Testis (tissue), 3 donors: ENCODE measurements around the gene CORIN. TPM values are rescaled to one million over a fixed set of nuclear protein-coding genes. Genes with fewer than 3 reads are reported as not detected.

Experiments
- DNase-seq: peaks from one replicate; pipeline ENCODE4 v3.0.0-alpha.2; 2019
- H3K27ac ChIP-seq, 2 donors: fragments of 200-600 bp; sonication (generic); one replicate each; pipeline ENCODE4 v1.5.1; 2019
- H3K27me3 ChIP-seq: fragments of 200-600 bp; sonication (generic); one replicate; pipeline ENCODE4 v1.5.1; 2019
- H3K36me3 ChIP-seq: fragments of 200-600 bp; sonication (generic); one replicate; pipeline ENCODE4 v1.5.1; 2017; ENCODE audit warnings: low read depth; ENCODE audit errors: missing control alignments
- H3K4me1 ChIP-seq: fragments of 200-600 bp; sonication (generic); one replicate; pipeline ENCODE4 v1.5.1; 2019
- H3K4me3 ChIP-seq, 2 donors: fragments of 200-600 bp; sonication (generic); one replicate each; pipeline ENCODE4 v1.5.1; 2017 to 2019
- H3K9me3 ChIP-seq: fragments of 200-600 bp; sonication (generic); one replicate; pipeline ENCODE4 v1.5.1; 2017
- POLR2A ChIP-seq: fragments of 450-650 bp; IDR thresholded peaks from one replicate; pipeline ENCODE4 v1.6.1; 2017; ENCODE audit warnings: antibody characterized with exemption, mild to moderate bottlenecking, moderate library complexity
- WGBS, 2 donors: methylation state at CpG; one replicate each; pipeline ENCODE4 v1.1.5; 2018; 5-methylcytosine and 5-hydroxymethylcytosine counted together
- intact Hi-C: fragments of 100-400 bp; cut with DNase I; formaldehyde crosslinking; loops from one replicate; pipeline ENCODE4 v1.15.1; 2023; ENCODE audit warnings: low total_unique reads
- polyA plus RNA-seq: library from polyadenylated mRNA; stranded (reverse); fragments of 350-450 nt; fragmentation: Illumina TruSeq; extraction: RNeasy Lipid Tissue Mini Kit (QIAGEN cat#74804); gene quantifications from one replicate; pipeline ENCODE4 v1.2.3, GENCODE V29; 2014; ENCODE audit warnings: low read depth, low replicate concordance; ENCODE audit not compliant: insufficient read depth
- total RNA-seq, 2 donors: library from RNA; depleted of rRNA; stranded (reverse); fragments of >200 nt; gene quantifications; one replicate each; pipeline ENCODE4 v1.2.3, GENCODE V29; 2016
- TF ChIP-seq, protein P1 (sequence below), 3 experiments: fragments of 450-650 bp in 2 of 3; fragments of 200-600 bp in 1 of 3; sonication (generic) in 1 of 3; IDR thresholded peaks; one replicate each; pipeline ENCODE4 v1.5.1; 2016 to 2019; ENCODE audit warnings: antibody characterized with exemption in 3 of 3, mild to moderate bottlenecking in 2 of 3, moderate library complexity in 1 of 3

The CORIN gene
- total and polyA plus RNA-seq, 3 donors from 2014 or later: 4.6 to 6.1 (median 4.7) TPM

DNA sequence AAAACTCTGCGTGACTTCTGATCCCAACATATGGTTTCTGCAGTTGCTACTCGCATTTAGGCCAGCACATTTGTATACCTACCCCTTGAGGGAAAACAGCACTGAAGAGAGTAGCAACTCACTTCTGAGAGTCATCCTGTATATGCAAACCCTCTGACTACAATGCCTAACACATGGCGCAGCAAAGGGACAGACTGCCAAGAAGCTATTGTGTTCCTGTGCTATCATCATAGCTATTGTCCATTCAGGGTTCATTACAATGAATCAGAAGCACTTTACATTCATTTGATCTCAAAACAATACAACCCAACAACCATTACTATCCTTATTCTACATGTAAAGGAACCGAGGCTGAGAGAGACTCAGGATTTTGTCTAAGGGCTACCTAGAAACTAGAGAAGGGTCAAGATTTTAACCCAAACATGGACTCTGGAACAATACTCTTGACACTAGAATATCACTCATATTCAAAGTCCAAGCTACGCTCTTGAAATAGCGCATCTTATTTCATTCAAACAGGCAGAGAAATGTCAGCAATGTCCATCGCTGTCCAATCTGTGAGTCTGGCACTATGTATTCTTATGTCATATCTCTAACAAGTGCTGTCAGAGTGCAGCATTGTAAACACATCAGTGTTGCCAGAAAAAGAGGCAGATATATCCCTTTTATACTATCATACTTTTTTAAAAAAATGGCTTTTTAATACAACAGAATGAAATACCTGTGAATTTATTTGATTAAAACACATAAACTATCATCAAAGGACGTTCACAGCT, 173.6 kb downstream of the CORIN start:
- WGBS, 2 donors: 92 to 93% methylated on average over 8 of the region's 8 CpGs
- Histone ChIP-seq H3K4me1 (no peaks in the 10 kb centered on the region), H3K9me3 (no peaks in the 10 kb centered on the region), H3K36me3 (no peaks in the 10 kb centered on the region), H3K27me3 (no peaks in the 10 kb centered on the region), H3K27ac (no peak overlapping the region), H3K4me3 (no peak overlapping the region)
- DNase-seq: no peak
- intact Hi-C loops: no loop called here
- TF ChIP-seq, protein P1, sequence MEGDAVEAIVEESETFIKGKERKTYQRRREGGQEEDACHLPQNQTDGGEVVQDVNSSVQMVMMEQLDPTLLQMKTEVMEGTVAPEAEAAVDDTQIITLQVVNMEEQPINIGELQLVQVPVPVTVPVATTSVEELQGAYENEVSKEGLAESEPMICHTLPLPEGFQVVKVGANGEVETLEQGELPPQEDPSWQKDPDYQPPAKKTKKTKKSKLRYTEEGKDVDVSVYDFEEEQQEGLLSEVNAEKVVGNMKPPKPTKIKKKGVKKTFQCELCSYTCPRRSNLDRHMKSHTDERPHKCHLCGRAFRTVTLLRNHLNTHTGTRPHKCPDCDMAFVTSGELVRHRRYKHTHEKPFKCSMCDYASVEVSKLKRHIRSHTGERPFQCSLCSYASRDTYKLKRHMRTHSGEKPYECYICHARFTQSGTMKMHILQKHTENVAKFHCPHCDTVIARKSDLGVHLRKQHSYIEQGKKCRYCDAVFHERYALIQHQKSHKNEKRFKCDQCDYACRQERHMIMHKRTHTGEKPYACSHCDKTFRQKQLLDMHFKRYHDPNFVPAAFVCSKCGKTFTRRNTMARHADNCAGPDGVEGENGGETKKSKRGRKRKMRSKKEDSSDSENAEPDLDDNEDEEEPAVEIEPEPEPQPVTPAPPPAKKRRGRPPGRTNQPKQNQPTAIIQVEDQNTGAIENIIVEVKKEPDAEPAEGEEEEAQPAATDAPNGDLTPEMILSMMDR (IDR thresholded peaks at IDR 0.05): no peak
- no peak for TF ChIP-seq POLR2A

DNA sequence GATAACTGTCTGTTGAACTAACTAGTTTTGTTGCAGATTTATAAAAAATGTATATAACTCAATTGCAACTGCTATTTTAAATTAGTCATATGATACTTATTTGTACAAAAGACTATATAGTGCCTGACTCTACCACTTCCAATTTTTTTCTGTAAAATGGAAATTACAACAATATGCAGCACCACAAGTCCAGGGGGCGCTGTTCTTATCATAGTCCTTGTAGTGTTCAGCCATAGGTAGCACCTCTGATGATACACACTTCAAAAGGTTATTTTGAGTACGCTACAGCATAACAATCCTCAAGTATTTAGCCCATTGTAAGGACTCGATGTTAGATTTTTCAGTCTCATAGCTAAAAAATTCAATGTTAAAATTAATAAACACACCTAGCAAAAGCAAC, 174.9 kb downstream of the CORIN start:
- H3K9me3 ChIP-seq: no peaks in the 10 kb centered on the region
- TF ChIP-seq, protein P1 (IDR thresholded peaks at IDR 0.05): no peak
- TF ChIP-seq POLR2A: no peak
- H3K4me1 ChIP-seq: no peaks in the 10 kb centered on the region
- H3K36me3 ChIP-seq: no peaks in the 10 kb centered on the region
- no peak overlapping the region for H3K4me3 ChIP-seq
- intact Hi-C loops: no loop called here
- DNase-seq: no peak
- WGBS, 2 donors: 86 to 91% methylated on average over 3 of the region's 3 CpGs
- no peak overlapping the region for H3K27ac ChIP-seq
- H3K27me3 ChIP-seq: no peaks in the 10 kb centered on the region

DNA sequence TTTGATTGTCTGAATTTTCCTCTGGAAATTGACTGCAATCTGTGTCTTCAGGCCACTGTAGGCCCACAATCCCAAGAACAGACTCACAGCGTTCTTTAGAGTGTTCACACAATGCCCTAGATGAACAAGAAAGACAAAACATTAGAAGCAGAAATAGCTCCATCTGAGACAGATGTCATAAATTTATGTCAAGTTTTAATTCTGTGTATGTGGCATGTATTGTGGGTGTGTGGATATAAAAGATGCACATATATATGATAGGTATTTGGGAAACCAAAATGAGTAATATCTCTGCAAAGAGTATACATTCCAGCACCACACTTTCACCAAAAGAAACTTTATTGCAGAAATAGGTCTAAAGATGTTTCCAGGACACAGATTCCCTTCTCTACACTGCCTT, 176.1 kb downstream of the CORIN start:
- Histone ChIP-seq H3K27ac (no peak overlapping the region), H3K4me1 (no peaks in the 10 kb centered on the region), H3K36me3 (no peaks in the 10 kb centered on the region), H3K27me3 (no peaks in the 10 kb centered on the region), H3K4me3 (no peak overlapping the region), H3K9me3 (no peaks in the 10 kb centered on the region)
- 83 to 89% methylated on average over 1 of the region's 1 CpG for WGBS, 2 donors
- TF ChIP-seq, protein P1 (IDR thresholded peaks at IDR 0.05): no peak
- DNase-seq: no peak
- intact Hi-C loops: no loop called here

DNA sequence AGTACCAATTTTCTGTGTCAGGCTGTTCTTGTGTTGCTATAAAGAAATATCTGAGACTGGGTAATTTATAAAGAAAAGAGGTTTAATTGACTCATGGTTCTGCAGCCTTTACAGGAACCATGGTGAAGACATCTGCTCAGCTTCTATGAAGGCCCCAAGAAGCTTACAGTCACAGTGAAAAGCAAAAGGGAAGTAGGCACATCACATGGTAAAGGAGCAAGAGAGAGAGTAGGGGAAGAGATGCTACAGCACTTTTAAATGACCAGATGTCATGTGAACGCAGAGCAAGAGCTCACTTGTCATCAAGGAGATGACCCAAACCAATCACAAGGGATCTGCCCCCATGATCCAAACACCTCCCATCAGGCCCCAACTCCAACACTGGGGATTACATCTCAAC, 178.5 kb downstream of the CORIN start:
- H3K4me1 ChIP-seq: no peaks in the 10 kb centered on the region
- no peak for TF ChIP-seq POLR2A
- TF ChIP-seq, protein P1 (IDR thresholded peaks at IDR 0.05): no peak
- intact Hi-C loops: no loop called here

More for the DNA sequence above, 178.5 kb downstream of the CORIN start:
- no peaks in the 10 kb centered on the region for H3K9me3 ChIP-seq
- H3K27ac ChIP-seq: no peak overlapping the region
- 93 to 94% methylated on average over 1 of the region's 1 CpG for WGBS, 2 donors
- no peak for DNase-seq
- H3K4me3 ChIP-seq: no peak overlapping the region
- H3K36me3 ChIP-seq: no peaks in the 10 kb centered on the region
- no peaks in the 10 kb centered on the region for H3K27me3 ChIP-seq
